Loucy (cell line): Measurements from ENCODE around the gene STK32C.

Experiments used
- H2AFZ ChIP-seq: fragments of 200-600 bp; sonication (generic); 2 replicates; pipeline ENCODE4 v1.6.0; 2016; ENCODE audit warnings: antibody characterized with exemption, mild to moderate bottlenecking, low read length, moderate library complexity
- H3F3A ChIP-seq: fragments of 200-600 bp; 2 replicates; pipeline ENCODE4 v1.6.0; 2016; ENCODE audit warnings: antibody characterized with exemption, low read depth, mild to moderate bottlenecking
- H3K27me3 ChIP-seq: fragments of 200-600 bp; sonication (generic); 2 replicates; pipeline ENCODE4 v1.6.1; 2014; ENCODE audit warnings: low read length, mild to moderate bottlenecking; ENCODE audit not compliant: insufficient read depth, poor library complexity, severe bottlenecking
- H3K36me3 ChIP-seq: fragments of 200-600 bp; sonication (generic); 2 replicates; pipeline ENCODE4 v1.6.1; 2016; ENCODE audit warnings: low read length; ENCODE audit not compliant: insufficient read depth
- H3K4me1 ChIP-seq: fragments of 200-600 bp; sonication (generic); 2 replicates; pipeline ENCODE4 v1.5.1; 2014; ENCODE audit warnings: low read length, mild to moderate bottlenecking; ENCODE audit not compliant: insufficient read depth, poor library complexity, severe bottlenecking
- H3K4me2 ChIP-seq: fragments of 200-600 bp; sonication (generic); 2 replicates; pipeline ENCODE4 v1.6.0; 2014; ENCODE audit warnings: antibody characterized with exemption, low read length, low read depth, mild to moderate bottlenecking; ENCODE audit not compliant: poor library complexity, severe bottlenecking
- H3K4me3 ChIP-seq: fragments of 200-600 bp; sonication (generic); 2 replicates; pipeline ENCODE4 v1.5.1; 2014; ENCODE audit warnings: low read length, mild to moderate bottlenecking, mixed read lengths; ENCODE audit not compliant: poor library complexity, severe bottlenecking
- H3K79me2 ChIP-seq: fragments of 200-600 bp; sonication (generic); 2 replicates; pipeline ENCODE4 v1.6.1; 2014; ENCODE audit warnings: low read length; ENCODE audit not compliant: insufficient read depth
- H3K9ac ChIP-seq: fragments of 200-600 bp; sonication (generic); 2 replicates; pipeline ENCODE4 v1.6.0; 2014; ENCODE audit warnings: mild to moderate bottlenecking, low read depth, low read length, moderate library complexity; ENCODE audit not compliant: poor library complexity, severe bottlenecking
- H3K9me2 ChIP-seq: fragments of 200-600 bp; sonication (generic); replicated peaks from 2 replicates; pipeline ENCODE4 v1.6.1; 2016; ENCODE audit warnings: low read depth, low read length, mixed read lengths
- H3K9me3 ChIP-seq: fragments of 200-600 bp; sonication (generic); 2 replicates; pipeline ENCODE4 v1.6.1; 2014; ENCODE audit warnings: mild to moderate bottlenecking, antibody characterized with exemption, low read length, low read depth; ENCODE audit not compliant: insufficient read depth
- H4K20me1 ChIP-seq: fragments of 200-600 bp; sonication (generic); 2 replicates; pipeline ENCODE4 v1.6.0; 2014; ENCODE audit warnings: antibody characterized with exemption, low read length, mild to moderate bottlenecking; ENCODE audit not compliant: insufficient read depth, poor library complexity, severe bottlenecking
- CTCF ChIP-seq: fragments of 200-600 bp; sonication (generic); conservative IDR thresholded peaks from 2 replicates; pipeline ENCODE4 v1.5.1; 2014; ENCODE audit warnings: mild to moderate bottlenecking, antibody characterized with exemption, low read length
- EZH2phosphoT487 ChIP-seq: fragments of 200-600 bp; IDR thresholded peaks from 2 replicates; pipeline ENCODE4 v1.6.1; 2018; ENCODE audit warnings: antibody characterized with exemption, mild to moderate bottlenecking, moderate library complexity, borderline replicate concordance

The STK32C gene

GRCh38 chr10:132355297-132355696 is 47.5 kb upstream of the STK32C start:
- no peaks in the 10 kb centered on the region for H3K27me3 ChIP-seq
- no peak overlapping the region for H3K4me3 ChIP-seq
- H2AFZ ChIP-seq, result no peak overlapping the region
- H3F3A ChIP-seq, result no peaks in the 10 kb centered on the region
- H3K9ac ChIP-seq, result no peak overlapping the region
- H3K79me2 ChIP-seq, result no peaks in the 10 kb centered on the region
- no peak for TF ChIP-seq EZH2phosphoT487
- TF ChIP-seq CTCF, result no peak
- no peak overlapping the region for H3K4me2 ChIP-seq
- no peaks in the 10 kb centered on the region for H3K9me2 ChIP-seq
- no peaks in the 10 kb centered on the region for H3K36me3 ChIP-seq
- no peaks in the 10 kb centered on the region for H4K20me1 ChIP-seq
- no peaks in the 10 kb centered on the region for H3K9me3 ChIP-seq
- H3K4me1 ChIP-seq, result no peaks in the 10 kb centered on the region

- Histone ChIP-seq H3K9me2 (no peaks in the 10 kb centered on the region), H3F3A (no peaks in the 10 kb centered on the region), H2AFZ (no peak overlapping the region), H3K4me2 (no peak overlapping the region), H3K79me2 (no peaks in the 10 kb centered on the region), H3K9ac (no peak overlapping the region), H4K20me1 (no peaks in the 10 kb centered on the region), H3K4me1 (no peaks in the 10 kb centered on the region), H3K27me3 (no peaks in the 10 kb centered on the region), H3K9me3 (no peaks in the 10 kb centered on the region), H3K4me3 (no peak overlapping the region), H3K36me3 (no peaks in the 10 kb centered on the region)
- no peak for TF ChIP-seq EZH2phosphoT487
- TF ChIP-seq CTCF, result no peak
Observed at GRCh38 chr10:132354356-132355094, 46.8 kb upstream of the STK32C start.

GRCh38 chr10:132353456-132354355 is 46.0 kb upstream of the STK32C start:
- H3K9me2 ChIP-seq, result no peaks in the 10 kb centered on the region
- H4K20me1 ChIP-seq, result no peaks in the 10 kb centered on the region
- H3K27me3 ChIP-seq, result no peaks in the 10 kb centered on the region
- TF ChIP-seq EZH2phosphoT487 (no peak), CTCF (no peak)
- H2AFZ ChIP-seq, result no peak overlapping the region
- H3K36me3 ChIP-seq, result no peaks in the 10 kb centered on the region
- H3K79me2 ChIP-seq, result no peaks in the 10 kb centered on the region
- H3K4me2 ChIP-seq, result no peak overlapping the region
- H3K4me1 ChIP-seq, result no peaks in the 10 kb centered on the region
- H3K4me3 ChIP-seq, result no peak overlapping the region
- H3K9me3 ChIP-seq, result no peaks in the 10 kb centered on the region
- H3F3A ChIP-seq, result no peaks in the 10 kb centered on the region
- H3K9ac ChIP-seq, result no peak overlapping the region
